Duodenal mucosa (tissue), 2 donors: ENCODE results near the gene OR52N2.
A peak's percentile ranks its signal among the peaks of the same experiment; 100 is the strongest.

Source experiments
- H3K27ac ChIP-seq: one replicate; pipeline ENCODE4 v1.7.0; 2013; ENCODE audit warnings: low read depth, low read length
- H3K27me3 ChIP-seq, 2 donors: one replicate each; pipeline ENCODE4 v1.7.0; 2013; ENCODE audit warnings: low read length in 2 of 2, control low read depth in 1 of 2; ENCODE audit not compliant: insufficient read depth in 2 of 2, control insufficient read depth in 1 of 2
- H3K36me3 ChIP-seq, 2 donors: one replicate each; pipeline ENCODE4 v1.7.0; 2013; ENCODE audit warnings: low read length in 2 of 2, control low read depth in 1 of 2; ENCODE audit not compliant: insufficient read depth in 2 of 2, control insufficient read depth in 1 of 2
- H3K4me1 ChIP-seq, 2 donors: one replicate each; pipeline ENCODE4 v1.7.0; 2013; ENCODE audit warnings: low read length in 2 of 2, control low read depth in 1 of 2; ENCODE audit not compliant: insufficient read depth in 2 of 2, control insufficient read depth in 1 of 2
- H3K4me3 ChIP-seq, 2 donors: one replicate each; pipeline ENCODE4 v1.7.0; 2013; ENCODE audit warnings: low read length in 2 of 2, low read depth in 1 of 2
- H3K9ac ChIP-seq, 2 donors: one replicate each; pipeline ENCODE4 v1.7.0; 2013; ENCODE audit warnings: low read length in 2 of 2, low read depth in 1 of 2
- H3K9me3 ChIP-seq, 2 donors: one replicate each; pipeline ENCODE4 v1.7.0; 2013; ENCODE audit warnings: low read length in 2 of 2, control low read depth in 1 of 2; ENCODE audit not compliant: control insufficient read depth in 1 of 2

Gene OR52N2

GRCh38 chr11:5808500-5809121 is at the start of gene OR52N2:
TSS of gene OR52N2 (plus strand) at chr11:5808924. CDS start at chr11:5820336, 11,412 bp downstream.
- no peak within 1 kb of the TSS for H3K27ac ChIP-seq
- H3K9ac ChIP-seq, result peak within 1 kb of the TSS; percentile 4 to 61
- peaks cover 0 to 6% of the 10 kb centered on the region in 2 donors for H3K27me3 ChIP-seq
- peak within 1 kb of the TSS; percentile 57 to 79 for H3K4me3 ChIP-seq
- H3K36me3 ChIP-seq, result no peaks in the 10 kb centered on the region
- peaks cover 0 to 10% of the 10 kb centered on the region in 2 donors for H3K4me1 ChIP-seq
- no peaks in the 10 kb centered on the region for H3K9me3 ChIP-seq

DNA sequence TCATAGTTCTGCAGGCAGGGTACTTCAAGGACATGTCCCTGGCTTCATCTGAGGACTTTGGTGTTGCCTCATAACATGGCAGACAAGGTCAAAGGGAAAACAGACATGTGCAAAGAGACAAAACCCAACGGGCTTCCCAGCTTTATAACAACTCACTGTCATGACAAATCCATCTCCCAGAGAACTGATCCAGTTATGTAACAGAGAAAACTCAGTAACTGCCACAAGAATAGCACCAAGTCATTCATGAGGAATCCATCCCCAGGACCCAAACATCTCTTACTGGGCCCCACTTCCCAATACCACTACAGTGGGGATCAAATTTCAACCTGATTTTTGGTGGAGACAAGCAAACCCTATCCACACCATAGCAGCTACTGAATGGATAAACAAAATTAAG is 41.7 kb upstream of the OR52N2 start:
- Histone ChIP-seq H3K9ac (no peak overlapping the region), H3K36me3 (no peaks in the 10 kb centered on the region), H3K4me3 (no peak overlapping the region), H3K27me3 (no peaks in the 10 kb centered on the region), H3K4me1 (no peaks in the 10 kb centered on the region), H3K27ac (no peak overlapping the region), H3K9me3 (no peaks in the 10 kb centered on the region)

- no peaks in the 10 kb centered on the region for H3K36me3 ChIP-seq
- H3K4me1 ChIP-seq, result no peaks in the 10 kb centered on the region
- H3K9me3 ChIP-seq, result no peaks in the 10 kb centered on the region
- no peak within 1 kb of the TSS for H3K4me3 ChIP-seq
- H3K9ac ChIP-seq, result no peak within 1 kb of the TSS
- H3K27ac ChIP-seq, result no peak within 1 kb of the TSS
- no peaks in the 10 kb centered on the region for H3K27me3 ChIP-seq
These were observed 25.5 kb upstream of the OR52N2 start, which contains the start of gene OR52N5 for GRCh38 chr11:5783255-5783654. TSS of gene OR52N5 (minus strand) at chr11:5783355. CDS start at chr11:5778634, 4,721 bp downstream.

DNA sequence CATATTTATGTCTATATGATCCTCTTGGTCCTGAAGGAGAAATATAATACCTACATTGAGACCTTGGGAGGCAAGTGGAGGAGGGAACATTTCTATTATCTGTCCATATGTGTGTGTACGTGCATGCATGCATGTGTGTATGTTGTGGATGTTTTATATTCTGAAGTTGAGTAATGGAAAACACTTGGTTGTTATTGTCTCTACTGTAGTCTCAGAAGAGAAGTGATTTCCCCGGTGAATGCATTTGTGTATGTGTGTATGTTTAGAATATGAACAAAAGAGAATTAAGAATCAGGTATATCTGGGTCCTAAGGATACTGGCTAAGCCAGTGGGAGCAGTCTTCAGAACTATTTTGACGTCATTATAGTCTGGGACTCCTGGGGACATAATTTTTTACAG is 17.6 kb upstream of the OR52N2 start, which contains the start of gene OR52N1:
Gene OR52N1 (minus strand): TSS at position 101 of the 400 bp plus-strand sequence. CDS start 2,449 bp downstream, outside the sequence.
- H3K4me1 ChIP-seq, result no peaks in the 10 kb centered on the region
- H3K36me3 ChIP-seq, result no peaks in the 10 kb centered on the region

GRCh38 chr11:5796541-5796940 is 12.2 kb upstream of the OR52N2 start:
- Histone ChIP-seq H3K4me1 (no peaks in the 10 kb centered on the region), H3K27me3 (no peaks in the 10 kb centered on the region), H3K9ac (no peak overlapping the region), H3K36me3 (no peaks in the 10 kb centered on the region), H3K4me3 (no peak overlapping the region), H3K27ac (no peak overlapping the region), H3K9me3 (no peaks in the 10 kb centered on the region)

More for the DNA sequence above, 17.6 kb upstream of the OR52N2 start, which contains the start of gene OR52N1:
- Histone ChIP-seq H3K27me3 (no peaks in the 10 kb centered on the region), H3K9ac (no peak within 1 kb of the TSS), H3K4me3 (no peak within 1 kb of the TSS), H3K27ac (no peak within 1 kb of the TSS), H3K9me3 (no peaks in the 10 kb centered on the region)

GRCh38 chr11:5803982-5804381 is 4.7 kb upstream of the OR52N2 start:
- Histone ChIP-seq H3K27ac (no peak overlapping the region), H3K9me3 (no peaks in the 10 kb centered on the region), H3K36me3 (no peaks in the 10 kb centered on the region), H3K27me3 (no peaks in the 10 kb centered on the region), H3K4me1 (peaks cover 0 to 5% of the 10 kb centered on the region in 2 donors), H3K4me3 (no peak overlapping the region), H3K9ac (no peak overlapping the region)

DNA sequence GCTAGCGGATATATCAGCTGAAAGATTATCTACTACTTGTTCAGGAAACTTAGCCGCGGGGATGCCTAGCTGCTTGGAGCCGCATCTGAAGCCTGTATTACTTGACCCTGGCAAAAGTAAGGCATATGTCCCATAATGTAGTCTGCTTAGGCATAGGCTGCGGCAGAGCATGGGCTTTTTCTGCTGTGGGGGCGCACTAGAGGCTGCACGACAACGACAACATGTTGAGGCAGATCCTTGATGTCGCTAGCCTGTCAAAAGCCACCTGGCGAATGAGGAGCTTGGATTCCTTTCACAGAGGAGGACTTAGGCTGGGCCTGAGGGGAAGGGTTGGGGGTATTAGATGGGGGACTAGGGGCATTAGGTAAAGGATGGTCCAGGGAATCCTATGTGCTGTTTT is 1.1 kb upstream of the OR52N2 start:
- Histone ChIP-seq H3K9ac (no peak overlapping the region), H3K27me3 (peaks cover 0 to 6% of the 10 kb centered on the region in 2 donors), H3K4me3 (no peak overlapping the region), H3K36me3 (no peaks in the 10 kb centered on the region), H3K9me3 (no peaks in the 10 kb centered on the region), H3K27ac (no peak overlapping the region), H3K4me1 (peaks cover 0 to 10% of the 10 kb centered on the region in 2 donors)

GRCh38 chr11:5809122-5809519 is 397 bp downstream of the OR52N2 start:
- Histone ChIP-seq H3K4me1 (peaks cover 0 to 10% of the 10 kb centered on the region in 2 donors), H3K27me3 (peaks cover 0 to 6% of the 10 kb centered on the region in 2 donors), H3K27ac (no peak overlapping the region), H3K36me3 (no peaks in the 10 kb centered on the region), H3K9ac (peak overlapping the region; percentile 4 to 61), H3K9me3 (no peaks in the 10 kb centered on the region), H3K4me3 (peak overlapping the region; percentile 57 to 79)

DNA sequence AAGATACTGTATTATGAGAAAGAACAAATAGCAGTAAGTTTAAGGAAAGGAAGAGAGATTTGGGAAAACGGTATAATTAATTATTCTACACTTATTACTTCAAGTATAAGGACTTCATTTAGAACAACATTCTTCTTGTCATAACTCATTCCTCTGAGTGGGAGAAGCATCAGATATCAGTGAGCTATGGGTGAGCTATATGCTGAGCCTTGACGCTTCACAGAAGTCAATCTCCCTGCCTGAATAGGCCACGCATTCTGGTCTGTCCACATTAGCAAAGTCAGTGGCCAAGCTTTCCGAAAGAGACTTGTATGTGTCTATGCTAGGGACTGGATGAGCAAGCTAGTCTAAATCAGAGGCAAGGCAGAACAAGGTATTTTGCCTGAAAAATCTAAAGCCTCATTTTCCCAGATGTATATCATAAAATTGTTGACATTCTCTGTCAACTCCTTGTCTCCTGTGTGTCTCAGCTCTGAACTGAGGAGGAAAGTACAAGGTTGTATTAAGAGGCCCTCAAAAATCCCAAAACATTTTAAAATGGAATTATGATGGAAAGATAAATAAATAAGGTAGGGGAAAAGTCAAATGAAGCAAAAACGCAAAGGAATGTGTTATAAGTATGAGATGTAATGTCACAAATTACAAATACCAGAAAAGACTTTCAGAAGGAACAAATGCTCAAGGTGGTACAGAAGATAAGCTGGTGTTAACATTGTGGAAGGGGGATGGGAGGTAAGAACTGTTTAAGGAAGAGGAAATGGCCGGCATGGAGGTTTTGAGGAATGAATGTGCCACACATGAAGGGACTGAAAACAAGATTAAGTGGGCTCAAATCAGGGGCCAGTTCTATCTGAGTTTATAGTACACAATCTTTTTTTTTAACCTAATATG is 1.4 kb downstream of the OR52N2 start:
- no peak overlapping the region for H3K27ac ChIP-seq
- peaks cover 0 to 10% of the 10 kb centered on the region in 2 donors for H3K4me1 ChIP-seq

GRCh38 chr11:5815534-5815933 is 6.8 kb downstream of the OR52N2 start:
- Histone ChIP-seq H3K9me3 (no peaks in the 10 kb centered on the region), H3K36me3 (no peaks in the 10 kb centered on the region), H3K27ac (no peak overlapping the region), H3K9ac (no peak overlapping the region), H3K27me3 (no peaks in the 10 kb centered on the region), H3K4me1 (peaks cover 0 to 5% of the 10 kb centered on the region in 2 donors), H3K4me3 (no peak overlapping the region)

More for the DNA sequence above, 1.4 kb downstream of the OR52N2 start:
- Histone ChIP-seq H3K36me3 (no peaks in the 10 kb centered on the region), H3K27me3 (peaks cover 0 to 6% of the 10 kb centered on the region in 2 donors), H3K9me3 (no peaks in the 10 kb centered on the region), H3K4me3 (no peak overlapping the region), H3K9ac (no peak overlapping the region)
